NCI-H2171 (cell line): ENCODE results near the gene RELB.

Experiments used
- DNase-seq: peaks from one replicate; lab custom pipeline; 2025; lab: John Stamatoyannopoulos, UW

Gene RELB

DNA sequence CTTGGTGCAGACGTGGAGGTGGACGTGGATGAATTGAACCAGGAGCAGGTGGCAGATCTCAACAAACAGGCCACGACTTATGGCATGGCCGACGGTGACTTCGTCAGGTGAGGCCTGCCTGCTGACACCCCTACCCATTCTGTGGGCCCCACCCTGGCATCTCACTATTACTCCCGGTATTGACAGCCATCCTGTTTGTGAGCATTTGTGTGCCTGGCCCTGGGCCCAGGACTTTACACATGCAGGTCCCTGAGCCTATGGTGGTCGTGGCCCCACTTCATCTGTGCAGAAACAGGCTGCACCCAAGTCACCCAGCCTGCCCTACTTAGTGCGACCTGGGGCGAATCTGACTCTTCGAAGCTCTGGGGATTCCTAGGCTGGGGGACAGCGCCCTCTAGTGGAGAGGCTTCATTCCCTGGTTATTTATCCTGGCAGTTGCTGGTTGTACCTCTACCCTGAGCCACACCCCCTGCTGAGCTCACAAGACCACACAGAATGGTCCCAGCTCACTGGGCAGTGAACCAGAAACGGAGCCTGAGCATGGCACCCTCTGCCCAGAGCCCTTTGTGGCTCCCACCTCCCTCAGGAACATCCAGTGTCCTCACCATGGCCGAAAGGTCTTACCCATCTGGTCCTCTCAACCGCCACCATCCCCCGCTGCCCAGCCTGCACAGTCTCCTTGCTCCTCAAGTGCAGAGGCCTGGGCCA is 58.1 kb downstream of the RELB start:
- DNase-seq: peak; percentile 38

DNA sequence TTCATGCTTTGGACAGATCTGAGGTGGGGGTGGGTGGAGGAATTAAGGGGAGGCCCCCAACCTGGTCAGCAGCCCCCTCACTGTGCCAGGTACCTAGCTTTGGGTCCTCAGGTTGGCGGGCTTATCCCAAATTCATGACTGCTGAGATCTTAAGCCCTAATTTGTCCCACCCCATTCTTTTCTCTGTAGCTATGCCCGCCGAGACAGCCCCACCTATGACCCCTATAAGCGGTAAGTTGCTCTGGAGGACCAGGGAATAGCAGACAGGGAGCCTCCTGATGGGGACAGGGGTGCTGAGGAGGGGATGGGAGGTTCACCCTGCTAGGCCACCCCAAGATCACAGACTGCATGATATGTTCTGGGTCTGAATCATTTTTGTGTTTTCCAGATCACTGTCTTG is 60.7 kb downstream of the RELB start:
- no peak for DNase-seq

DNA sequence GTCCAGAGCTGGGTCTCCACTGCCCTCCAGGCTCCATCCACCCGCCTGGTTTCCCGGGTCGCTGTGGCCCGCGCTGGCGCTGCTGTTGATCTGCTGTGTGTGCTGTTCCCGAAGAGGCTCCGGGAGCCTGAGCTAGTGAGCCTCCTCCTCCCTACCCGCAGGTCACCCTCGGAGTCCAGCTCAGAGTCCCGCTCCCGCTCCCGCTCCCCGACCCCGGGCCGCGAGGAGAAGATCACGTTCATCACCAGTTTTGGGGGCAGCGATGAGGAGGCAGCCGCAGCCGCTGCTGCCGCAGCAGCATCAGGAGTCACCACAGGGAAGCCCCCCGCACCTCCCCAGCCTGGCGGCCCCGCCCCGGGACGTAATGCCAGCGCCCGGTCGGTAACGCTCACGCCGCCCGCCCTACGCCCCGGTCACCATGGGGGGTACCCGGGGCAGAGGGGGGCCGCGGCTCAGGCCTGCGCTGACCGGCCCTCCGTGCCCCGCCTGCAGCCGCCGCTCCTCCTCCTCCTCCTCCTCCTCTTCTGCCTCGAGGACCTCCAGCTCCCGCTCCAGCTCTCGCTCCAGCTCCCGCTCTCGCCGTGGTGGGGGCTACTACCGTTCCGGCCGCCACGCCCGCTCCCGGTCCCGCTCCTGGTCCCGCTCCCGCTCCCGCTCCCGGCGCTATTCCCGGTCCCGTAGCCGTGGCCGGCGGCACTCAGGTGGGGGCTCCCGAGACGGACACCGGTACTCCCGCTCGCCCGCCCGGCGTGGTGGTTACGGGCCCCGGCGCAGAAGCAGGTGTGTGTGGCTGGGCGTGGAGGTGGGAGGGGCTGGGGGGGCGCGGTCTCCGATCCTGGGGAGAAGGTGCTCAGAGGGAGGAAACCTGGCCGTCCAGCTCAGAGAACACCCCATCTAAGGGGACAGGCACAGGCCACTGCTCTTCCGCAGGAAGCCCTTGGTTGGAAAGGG is 62.9 kb downstream of the RELB start:
- DNase-seq: no peak

DNA sequence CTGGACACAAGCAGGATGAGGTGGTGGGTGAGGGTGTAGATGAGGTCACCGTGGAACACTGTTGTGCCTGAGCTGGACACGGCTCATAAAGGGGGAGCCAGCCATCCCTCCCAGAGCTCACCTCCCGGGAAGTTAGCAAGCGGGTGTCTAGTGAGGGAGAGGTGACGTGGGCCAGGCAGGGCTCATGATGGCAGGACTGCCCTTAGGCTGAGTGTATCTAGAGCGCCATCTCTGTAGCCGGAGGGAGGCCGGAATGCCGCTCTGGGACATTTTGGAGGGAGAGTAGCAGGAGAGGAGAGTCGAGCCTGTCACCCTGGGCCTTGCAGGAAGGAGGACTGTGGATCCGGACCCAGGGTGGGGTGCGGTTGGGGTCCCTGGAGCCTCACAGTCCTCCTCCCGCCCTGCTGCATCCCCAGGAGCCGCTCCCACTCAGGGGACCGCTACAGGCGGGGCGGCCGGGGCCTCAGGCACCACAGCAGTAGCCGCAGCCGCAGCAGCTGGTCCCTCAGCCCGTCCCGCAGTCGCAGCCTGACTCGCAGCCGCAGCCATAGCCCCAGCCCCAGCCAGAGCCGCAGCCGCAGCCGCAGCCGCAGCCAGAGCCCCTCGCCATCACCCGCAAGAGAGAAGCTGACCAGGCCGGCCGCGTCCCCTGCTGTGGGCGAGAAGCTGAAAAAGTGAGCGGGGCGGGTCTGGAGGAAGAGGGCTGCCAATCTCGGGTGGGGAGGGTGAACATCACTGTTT is 65.8 kb downstream of the RELB start:
- DNase-seq: no peak

DNA sequence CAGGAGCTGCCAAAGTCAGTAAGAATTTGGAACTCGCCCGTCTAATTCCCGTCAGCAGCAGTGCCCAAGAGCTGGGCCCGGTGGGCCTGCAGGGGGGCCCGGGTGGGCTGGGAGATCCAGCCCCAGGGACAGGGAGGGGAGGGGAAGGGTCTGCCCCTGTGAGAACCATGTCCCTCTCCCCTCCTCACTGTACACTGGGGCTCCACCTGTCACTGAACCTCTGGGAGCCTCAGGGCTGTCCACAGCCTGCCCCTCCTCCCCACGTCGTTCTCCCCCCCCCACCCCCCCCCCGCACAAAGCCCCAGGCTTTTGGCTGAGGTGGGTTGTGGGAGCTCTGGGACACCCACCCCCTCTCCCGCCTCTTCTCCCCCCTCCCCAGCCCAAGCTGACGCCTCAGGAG is 66.8 kb downstream of the RELB start:
- no peak for DNase-seq

DNA sequence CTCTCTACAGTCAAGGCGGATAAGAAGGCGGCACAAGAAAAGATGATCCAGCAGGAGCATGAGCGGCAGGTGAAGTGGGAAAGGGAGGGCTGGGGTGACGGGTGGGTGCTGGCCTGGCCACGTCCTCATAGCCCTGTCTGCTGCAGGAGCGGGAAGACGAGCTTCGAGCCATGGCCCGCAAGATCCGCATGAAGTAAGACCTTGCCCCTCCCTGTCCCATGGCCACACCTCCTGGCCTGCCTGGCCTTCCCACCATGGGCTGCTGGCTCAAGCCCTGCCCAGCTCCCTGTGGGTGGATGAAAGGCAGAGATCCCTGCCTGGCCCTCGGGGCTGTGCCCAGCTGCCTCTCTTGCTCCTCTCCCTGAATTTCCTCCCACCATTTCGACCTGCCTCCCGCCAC is 67.8 kb downstream of the RELB start:
- no peak for DNase-seq

DNA sequence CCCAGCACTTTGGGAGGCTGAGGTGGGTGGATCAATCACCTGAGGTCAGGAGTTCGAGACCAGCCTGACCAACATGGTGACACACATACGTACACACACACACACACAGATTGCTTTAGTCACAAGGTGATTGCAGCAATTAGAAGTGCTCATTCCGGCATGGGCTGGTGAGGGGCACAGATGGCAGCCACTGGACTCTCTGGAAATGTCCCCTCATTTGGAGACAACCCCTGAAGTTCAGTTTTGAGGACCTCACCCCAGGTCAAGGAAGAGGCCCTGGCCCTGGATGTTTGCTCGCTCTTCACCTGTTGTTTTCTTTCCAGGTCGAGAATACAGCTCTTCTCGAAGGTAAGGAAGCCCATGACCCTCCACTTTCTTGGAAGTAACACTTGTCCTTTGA is 69.0 kb downstream of the RELB start:
- no peak for DNase-seq

DNA sequence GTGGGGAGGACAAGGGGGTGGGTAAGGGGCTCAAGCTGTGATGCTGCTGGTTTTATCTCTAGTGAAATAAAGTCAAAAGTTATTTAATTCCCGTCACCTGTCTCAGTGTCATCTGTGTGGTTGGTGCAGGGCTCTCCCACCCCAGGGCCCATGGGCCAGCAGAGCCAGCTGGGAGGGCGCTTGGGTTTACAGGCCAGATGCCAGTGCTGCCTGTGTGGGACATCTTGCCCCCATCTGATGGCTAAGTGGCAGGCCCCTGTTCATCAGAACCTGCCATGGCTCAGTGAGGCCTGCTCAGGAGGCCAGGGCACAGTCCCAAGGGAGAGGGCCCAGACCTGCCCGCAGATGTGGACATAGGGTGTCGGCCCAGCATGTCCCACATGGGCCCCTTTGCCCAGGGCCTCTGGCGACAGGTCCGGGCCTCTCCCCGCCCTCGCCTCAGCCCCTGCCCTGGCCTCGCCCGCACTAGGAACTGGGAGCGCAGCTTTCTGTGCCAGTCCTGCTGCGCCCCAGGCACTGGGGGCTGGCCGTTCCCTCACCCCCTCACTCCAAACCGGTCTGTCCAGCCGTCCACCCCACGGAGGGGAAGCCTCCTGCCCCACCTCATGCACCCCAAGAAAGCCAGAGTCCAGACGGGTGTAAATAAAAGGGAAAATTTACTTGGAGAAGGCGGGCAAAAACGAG is 69.7 kb downstream of the RELB start:
- no peak for DNase-seq

DNA sequence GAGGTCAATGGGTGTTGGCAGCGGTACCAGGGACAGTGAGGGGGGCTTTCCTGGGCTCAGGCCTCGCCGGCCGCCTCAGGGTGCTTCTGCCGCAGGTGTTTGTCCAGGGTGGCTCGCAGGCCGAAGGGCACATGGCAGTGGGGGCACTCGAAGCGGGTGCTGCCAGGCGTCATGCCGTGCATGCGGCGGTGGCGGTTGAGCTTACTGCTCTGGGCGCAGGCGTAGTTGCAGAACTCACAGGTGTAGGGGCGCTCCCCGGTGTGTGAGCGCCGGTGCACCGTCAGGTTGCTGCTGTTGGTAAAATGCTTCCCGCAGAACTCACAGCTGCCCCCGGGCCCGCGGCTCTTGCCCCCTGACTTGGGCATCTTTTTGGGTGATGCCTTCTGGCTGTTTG is 70.3 kb downstream of the RELB start:
- no peak for DNase-seq

DNA sequence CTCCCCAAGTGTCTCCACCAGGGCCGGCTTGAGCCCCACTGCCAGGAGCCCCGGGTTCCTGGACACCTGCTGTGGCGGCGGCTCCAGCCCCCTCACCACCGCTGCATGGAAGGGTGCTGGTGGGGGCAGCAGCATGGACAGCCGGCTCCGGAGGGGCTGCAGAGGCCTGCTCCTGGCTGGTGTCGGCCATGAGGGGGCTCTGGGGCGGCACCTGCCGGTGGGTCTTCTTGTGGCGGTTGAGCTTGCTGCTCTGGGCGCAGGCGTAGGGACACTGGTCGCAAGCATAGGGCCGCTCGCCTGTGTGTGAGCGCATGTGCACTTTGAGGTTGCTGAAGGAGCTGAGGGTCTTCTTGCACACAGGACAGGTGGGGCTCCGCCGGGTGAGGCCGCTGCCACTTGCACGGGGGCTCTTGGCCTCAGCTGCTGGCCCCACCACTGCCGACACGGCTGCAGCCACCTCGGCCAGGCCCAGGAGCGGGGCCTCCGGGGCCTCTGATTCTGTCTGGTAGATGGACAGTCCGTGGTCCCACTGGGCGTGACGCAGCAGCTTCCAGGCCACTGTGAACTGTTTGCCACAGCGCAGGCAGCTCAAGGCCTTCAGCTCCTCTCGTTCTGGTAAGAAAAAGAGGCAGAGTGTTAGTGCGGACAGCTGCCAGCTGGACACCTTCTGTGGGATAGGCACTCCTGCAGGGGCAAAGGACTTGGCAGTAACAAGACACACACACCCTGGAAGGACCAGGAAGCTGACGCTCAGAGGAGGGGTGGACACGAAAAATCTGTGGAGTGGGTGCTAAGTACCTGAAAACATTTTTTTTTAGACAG is 70.9 kb downstream of the RELB start:
- no peak for DNase-seq

DNA sequence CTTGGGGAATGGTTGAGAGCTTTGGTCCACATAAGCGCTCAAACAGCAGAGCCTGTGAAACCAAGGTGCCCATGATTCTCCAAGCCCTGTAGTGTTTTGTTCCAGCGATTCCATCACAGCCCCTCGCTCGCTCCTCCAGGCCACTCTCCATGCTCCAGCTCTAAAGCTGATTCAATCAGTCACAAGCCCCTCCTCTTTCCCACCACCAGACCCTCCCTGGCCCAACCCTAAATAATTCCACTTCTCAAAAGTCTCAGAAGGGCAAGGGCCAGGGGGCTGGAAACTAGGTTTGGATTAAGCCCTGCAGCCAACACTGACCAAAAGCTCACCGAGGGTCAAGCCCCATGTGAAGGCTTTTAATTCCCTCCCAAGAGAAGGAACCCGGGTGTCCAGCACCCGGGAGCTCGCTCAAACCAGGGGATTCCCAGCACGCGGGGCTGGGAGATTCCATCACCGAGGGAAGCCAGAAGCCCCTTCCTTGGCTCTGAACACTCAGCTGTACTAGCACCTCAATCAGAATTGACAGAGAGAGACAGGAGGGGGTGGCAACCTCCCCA is 73.6 kb downstream of the RELB start:
- no peak for DNase-seq

DNA sequence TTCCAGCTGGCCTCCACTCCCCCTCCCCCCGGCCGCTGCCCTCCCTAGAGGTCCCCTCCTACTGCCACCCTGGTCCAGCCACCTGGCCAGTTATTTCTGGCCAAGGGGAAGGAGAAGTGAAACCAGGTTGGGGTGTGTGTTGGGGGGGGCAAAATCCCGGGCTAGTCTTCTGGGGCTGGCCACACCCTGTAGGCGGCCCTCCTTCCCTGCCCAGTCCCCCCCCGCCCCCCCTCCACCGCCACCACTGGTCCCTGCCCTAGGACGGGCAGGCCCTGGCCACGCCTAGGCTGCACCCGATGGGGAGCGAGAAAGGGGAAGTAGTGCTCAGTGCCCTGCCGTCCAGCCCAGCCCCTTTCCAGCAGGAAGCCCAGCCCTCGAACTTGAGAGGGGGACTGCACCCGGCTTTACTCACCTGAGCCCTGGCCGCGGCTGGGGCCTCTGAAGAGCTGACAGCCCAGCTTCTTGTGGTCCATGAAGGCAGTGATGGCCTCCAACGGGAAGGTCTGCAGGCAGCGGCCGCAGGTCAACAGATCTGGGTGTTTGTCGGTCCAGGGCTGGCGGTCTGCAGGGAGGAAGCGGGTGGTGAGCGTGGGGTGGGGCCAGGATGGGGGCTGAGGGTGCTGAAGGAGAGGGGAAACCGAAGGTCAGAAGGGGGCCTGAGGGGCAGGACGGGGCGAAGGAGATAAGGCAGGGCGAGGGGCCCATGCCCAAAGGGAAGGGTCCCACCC is 74.2 kb downstream of the RELB start:
- DNase-seq: no peak

DNA sequence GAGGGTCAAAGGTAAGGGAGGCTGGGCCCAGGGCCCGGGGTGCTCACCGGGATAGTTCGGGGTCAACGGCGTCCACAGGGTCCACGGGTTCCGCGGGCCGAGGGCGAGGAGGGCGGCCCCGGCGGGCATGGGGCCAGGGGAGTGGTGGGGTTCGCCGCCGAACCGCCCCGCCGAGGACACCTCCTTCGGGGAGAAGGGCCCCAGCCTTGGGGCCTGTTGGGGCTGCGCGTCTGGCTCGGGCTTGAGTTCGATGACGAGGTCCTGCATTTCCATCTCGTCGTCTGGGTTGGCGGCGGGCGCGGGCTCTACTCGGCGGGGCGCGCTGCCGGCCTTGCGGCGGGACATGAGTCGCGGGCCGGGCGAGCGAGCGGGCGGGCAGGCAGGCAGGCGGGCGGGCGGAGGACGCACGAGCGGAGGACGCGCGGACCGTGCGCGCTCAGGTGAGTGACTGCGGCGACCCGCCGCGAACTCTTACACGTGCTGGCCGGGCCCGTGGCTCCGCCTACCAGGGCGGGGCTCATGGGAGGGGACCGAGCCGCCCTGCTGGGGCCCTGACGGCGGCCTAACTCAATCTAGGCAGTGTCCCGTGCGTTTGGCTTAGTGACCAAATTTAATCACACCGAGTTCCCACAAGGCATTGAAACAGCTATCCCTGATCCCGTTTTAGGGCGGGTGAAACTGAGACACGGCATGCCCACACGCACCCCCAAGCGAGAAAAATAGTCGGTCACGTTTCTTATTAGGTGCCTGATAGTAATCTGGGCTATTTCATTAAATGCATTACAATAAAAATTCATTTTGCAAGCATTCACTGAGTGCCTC is 75.0 kb downstream of the RELB start, which contains the start of gene ZNF296:
Gene ZNF296, minus strand, starts transcription at position 450 of the 822 bp plus-strand sequence. Its CDS starts 105 bp downstream, at position 345.
- peak; percentile 60 for DNase-seq

DNA sequence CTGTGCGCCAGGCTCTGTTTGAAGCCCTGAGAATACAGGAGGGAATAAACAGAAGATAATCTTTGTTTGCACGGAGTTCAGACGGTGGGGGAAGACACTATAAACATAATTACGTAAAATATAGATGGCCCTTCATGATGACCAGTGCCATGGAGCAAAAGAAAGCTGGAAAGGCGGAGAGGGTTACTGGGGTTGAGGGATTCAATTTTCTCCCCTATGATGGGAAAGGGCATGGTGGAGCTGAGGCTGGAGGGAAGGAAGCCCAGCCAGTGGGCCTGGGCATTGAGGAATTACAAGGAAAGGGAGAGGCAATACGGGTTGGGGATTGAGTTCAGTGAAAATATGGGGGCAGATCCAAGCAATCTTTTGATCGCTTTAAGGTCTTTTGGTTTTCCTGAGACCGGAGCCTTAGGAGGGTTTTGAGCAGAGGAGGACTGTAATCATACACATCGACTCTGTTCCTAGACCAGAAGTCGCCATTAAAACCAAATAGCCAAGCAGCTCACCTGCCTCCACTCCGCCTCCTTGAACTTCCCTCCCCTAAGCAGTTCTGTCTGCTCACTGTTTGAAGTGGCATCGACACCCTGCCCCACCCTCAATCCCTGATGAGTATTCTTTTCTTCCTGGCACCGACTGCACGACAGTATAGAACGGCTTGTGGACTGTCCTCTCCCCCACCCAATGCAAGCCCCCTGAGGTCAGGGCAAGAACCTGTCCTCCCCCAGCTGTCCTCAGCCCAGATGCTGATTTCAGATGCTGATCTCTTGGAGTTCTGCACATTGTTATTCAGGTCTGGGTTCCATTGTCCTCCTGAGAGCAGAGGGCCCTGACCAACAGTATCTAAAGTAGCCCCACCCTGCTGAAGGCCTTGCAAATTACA is 75.8 kb downstream of the RELB start:
- no peak for DNase-seq

DNA sequence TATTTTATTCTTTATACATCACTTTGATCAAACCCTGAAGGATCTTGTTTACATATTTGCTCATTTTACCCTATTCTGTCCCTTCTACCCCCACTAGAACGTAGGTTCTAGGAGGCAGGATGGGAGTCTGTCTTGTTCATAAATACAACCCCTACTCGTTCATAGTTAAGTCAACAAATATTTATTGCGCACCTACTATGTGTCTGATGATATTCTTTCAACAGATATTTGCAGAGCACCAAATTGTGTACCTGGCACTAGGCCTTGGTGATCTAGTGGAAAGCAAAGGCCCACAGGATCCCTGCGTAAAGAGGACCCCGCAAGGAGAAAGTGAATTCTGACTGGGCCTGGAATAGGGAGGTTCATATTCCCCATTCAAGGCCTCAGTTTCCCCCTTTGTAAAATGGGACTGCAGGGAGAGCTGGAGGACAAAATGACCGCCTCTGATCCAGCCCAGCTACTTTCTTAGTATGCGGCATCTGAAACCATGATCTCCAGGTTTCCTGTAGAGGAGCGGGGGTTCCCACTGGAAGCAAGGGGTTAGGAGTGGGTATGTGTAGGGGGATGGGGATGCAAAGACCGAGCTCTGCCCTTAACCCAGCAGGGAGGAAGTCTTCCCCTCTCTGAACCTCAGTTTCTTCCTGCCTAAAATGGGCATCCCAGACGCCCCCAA is 77.3 kb downstream of the RELB start:
- no peak for DNase-seq

DNA sequence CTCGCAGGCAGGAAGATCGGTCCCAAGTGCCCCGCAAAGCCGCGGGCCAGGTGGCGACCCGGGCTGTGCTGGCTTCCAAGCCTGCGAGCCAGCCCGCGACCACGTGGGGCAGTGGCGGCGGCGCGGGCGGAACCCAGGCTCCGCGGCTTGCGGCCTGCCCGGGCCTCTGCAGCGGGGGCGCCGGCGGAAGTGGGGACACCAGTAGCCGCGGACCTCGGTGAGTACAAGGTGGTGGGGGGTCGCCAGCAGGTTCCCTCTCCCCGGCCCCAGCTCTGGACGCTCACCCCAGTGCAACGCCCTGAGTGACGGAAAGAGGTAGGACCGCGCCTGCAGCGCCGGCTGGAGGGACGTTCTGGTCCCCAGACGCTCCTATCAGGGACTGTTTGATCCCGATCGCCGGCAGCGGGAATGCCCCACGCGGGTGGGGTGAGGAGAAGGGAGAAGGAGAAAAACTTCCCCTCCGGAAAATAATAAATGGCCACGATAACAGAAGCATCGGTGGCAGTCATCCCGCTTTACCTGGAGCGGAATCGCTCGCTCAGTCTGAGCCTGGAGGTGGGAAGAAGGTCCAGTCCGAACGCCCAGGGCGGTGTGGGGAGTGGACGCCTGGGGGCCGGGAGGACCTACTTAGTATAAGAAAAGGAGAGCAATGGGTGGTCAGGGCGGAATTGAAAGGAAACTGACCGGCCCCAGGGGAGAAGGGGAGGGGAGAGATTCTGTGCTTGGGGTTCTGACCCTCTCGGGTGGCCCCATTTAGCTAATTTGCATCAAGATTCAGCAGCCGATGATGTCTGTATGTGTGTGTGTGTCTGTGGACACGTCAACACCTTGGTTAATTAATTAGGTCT is 78.0 kb downstream of the RELB start, which contains the start of gene GEMIN7:
Gene GEMIN7, plus strand, starts transcription at position 198 of the 848 bp plus-strand sequence. CDS start 10,855 bp downstream, outside the sequence.
- peak; percentile 88 for DNase-seq
